PFSK-1 (cell line): Measurements from ENCODE around the gene SH3GL1.

Experiments used
- POLR2AphosphoS5 ChIP-seq: IDR thresholded peaks from 2 replicates; pipeline ENCODE4 v1.6.1; 2012; ENCODE audit warnings: low read depth, mild to moderate bottlenecking, control low read depth, low read length, moderate library complexity
- REST ChIP-seq, 2 experiments: IDR thresholded peaks; 2 replicates each; pipeline versions ENCODE4 v1.6.1 to v1.8.0; 2011 to 2012; ENCODE audit warnings: low read depth in 2 of 2, low read length in 2 of 2, control low read depth in 1 of 2, inconsistent platforms in 1 of 2, mild to moderate bottlenecking in 1 of 2, moderate library complexity in 1 of 2; ENCODE audit not compliant: insufficient read depth in 1 of 2

GRCh38 chr19:4328243-4328990 is 71.9 kb downstream of the SH3GL1 start:
- TF ChIP-seq REST (IDR thresholded peaks at IDR 0.05; ENCODE audit: insufficient read depth in 1 of 2, low read depth in 2 of 2, low read length in 2 of 2) (no peak), POLR2AphosphoS5 (peak; percentile 79)
